GM12865 (cell line): ENCODE results near the gene ARF3.

ENCODE experiments used
- DNase-seq: peaks from one replicate; pipeline ENCODE4 v3.0.0; 2010; ENCODE audit warnings: low read depth
- H3K4me3 ChIP-seq: 2 replicates; pipeline ENCODE4 v1.5.1; 2011; ENCODE audit warnings: mild to moderate bottlenecking, low read depth, low read length, control low read depth
- TF ChIP-seq, protein P1 (sequence below): IDR thresholded peaks from 2 replicates; pipeline ENCODE4 v1.5.1; 2011; ENCODE audit warnings: low read length, control low read depth, low read depth, inconsistent platforms; ENCODE audit not compliant: insufficient read depth; ENCODE audit errors: missing control alignments

The ARF3 gene

DNA sequence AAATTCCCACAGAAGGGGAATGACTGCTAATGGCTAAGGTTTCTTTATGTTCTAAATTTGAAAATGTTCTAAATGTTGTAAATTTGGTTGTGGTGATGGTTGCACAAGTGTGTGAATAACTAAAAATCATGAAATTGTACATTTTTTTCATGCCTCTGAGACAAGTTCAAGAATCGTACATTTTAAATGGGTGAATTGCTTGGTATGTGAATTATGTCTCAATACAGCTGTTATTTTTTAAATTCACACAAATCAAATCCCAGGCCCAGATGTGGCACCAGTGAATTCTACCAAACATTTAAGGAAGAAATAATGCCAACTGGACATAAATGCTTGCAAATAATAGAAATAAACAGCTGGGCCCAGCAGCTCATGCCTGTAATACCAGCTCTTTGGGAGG is 63.0 kb downstream of the ARF3 start:
- H3K4me3 ChIP-seq = no peak overlapping the region
- no peak for DNase-seq
- TF ChIP-seq, protein P1, sequence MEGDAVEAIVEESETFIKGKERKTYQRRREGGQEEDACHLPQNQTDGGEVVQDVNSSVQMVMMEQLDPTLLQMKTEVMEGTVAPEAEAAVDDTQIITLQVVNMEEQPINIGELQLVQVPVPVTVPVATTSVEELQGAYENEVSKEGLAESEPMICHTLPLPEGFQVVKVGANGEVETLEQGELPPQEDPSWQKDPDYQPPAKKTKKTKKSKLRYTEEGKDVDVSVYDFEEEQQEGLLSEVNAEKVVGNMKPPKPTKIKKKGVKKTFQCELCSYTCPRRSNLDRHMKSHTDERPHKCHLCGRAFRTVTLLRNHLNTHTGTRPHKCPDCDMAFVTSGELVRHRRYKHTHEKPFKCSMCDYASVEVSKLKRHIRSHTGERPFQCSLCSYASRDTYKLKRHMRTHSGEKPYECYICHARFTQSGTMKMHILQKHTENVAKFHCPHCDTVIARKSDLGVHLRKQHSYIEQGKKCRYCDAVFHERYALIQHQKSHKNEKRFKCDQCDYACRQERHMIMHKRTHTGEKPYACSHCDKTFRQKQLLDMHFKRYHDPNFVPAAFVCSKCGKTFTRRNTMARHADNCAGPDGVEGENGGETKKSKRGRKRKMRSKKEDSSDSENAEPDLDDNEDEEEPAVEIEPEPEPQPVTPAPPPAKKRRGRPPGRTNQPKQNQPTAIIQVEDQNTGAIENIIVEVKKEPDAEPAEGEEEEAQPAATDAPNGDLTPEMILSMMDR = no peak

DNA sequence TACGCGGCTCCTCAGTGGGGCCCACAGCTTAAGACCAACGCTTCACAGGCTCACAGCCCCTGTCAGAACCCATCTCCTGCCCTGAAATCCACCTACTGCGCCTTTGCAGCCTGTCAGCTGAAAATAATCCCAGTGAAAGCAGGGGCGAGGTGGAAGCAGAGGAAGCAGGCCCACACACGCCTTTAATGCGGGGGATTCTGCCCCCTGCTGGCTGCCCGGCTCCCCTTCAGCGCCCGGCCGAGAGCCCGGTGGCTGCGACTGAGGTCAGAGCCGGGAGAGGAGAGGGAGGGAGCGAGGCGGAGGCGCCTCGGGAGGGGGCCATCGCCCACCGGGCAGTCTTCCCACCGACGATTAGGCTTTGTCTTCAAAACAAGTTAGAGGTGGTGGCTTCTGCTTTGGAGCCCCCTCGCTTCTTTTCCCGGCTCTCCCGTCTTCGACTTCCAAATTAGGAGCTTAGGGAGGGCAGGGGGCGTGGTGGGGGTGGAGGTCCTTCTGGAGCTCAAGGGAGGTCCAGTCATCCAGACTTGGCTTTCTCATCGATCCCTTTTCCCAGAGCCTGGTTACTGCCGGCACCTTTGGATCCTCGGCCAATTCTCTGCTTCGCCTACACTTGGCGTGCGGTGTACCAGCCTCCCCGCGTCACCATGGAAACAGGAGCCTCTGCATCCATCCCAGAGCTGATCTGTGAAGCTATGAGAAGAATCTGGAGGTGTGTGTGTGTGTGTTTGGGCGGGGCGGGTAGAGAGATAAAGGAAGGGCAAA is 66.4 kb downstream of the ARF3 start:
- H3K4me3 ChIP-seq = no peak overlapping the region
- DNase-seq = peak; percentile 67
- TF ChIP-seq, protein P1 = peak; percentile 89

DNA sequence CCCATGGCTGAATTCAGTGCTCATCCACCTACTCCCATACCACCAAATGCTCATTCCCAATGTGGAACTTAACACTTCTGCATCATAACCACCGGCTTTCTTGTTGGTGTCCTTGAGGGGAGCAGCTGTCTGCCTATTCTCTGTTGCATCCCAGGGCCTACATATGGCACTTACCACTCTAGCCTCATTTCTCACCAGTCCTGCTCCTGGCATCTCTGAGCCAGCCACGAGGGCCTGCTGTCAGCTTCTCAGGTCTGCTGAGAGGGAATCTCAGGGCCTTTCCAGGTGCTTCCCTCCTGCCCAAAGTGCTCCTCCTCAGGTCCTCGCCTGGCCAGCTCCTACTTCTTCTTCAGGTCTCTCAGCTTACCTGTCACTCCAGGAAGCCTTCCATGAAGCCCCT is 67.6 kb downstream of the ARF3 start:
- no peak overlapping the region for H3K4me3 ChIP-seq
- DNase-seq = no peak
- TF ChIP-seq, protein P1 = no peak
